Neural cell (in vitro differentiated cells): Measurements from ENCODE around the gene OPRL1. TPM values are rescaled to one million over a fixed set of nuclear protein-coding genes. Genes with fewer than 3 reads are reported as not detected.

ENCODE experiments used
- H2AFZ ChIP-seq: fragments of 200-600, 300-800 bp; sonication (generic), shearing (Covaris generic); 2 replicates; pipeline ENCODE4 v1.6.0; 2014; ENCODE audit warnings: low read depth, mild to moderate bottlenecking, antibody characterized with exemption, low read length, moderate library complexity
- H3F3A ChIP-seq: fragments of 200-600 bp; shearing (Covaris generic); 2 replicates; pipeline ENCODE4 v1.6.1; 2016; ENCODE audit warnings: mild to moderate bottlenecking, moderate library complexity, mixed read lengths, antibody characterized with exemption, low read length; ENCODE audit not compliant: insufficient read depth, poor library complexity, severe bottlenecking
- H3K27ac ChIP-seq: fragments of 200-600, 300-800 bp; sonication (generic), shearing (Covaris generic); 2 replicates; pipeline ENCODE4 v1.5.1; 2014; ENCODE audit warnings: mild to moderate bottlenecking, low read length, moderate library complexity
- H3K27me3 ChIP-seq: fragments of 300-800, 200-600 bp; sonication (generic), shearing (Covaris generic); 2 replicates; pipeline ENCODE4 v1.6.0; 2014; ENCODE audit warnings: mild to moderate bottlenecking, low read depth, low read length, moderate library complexity; ENCODE audit not compliant: insufficient read depth
- H3K36me3 ChIP-seq: fragments of 300-800, 200-600 bp; sonication (generic), shearing (Covaris generic); 2 replicates; pipeline ENCODE4 v1.5.1; 2014; ENCODE audit warnings: mild to moderate bottlenecking, antibody characterized with exemption, low read length, moderate library complexity; ENCODE audit not compliant: insufficient read depth
- H3K4me2 ChIP-seq: fragments of 300-800, 200-600 bp; sonication (generic), shearing (Covaris generic); 2 replicates; pipeline ENCODE4 v1.6.0; 2014; ENCODE audit warnings: mild to moderate bottlenecking, low read length
- H3K4me3 ChIP-seq: fragments of 300-800, 200-600 bp; sonication (generic), shearing (Covaris generic); 2 replicates; pipeline ENCODE4 v1.5.1; 2014; ENCODE audit warnings: mild to moderate bottlenecking, low read length, moderate library complexity
- H3K79me2 ChIP-seq: fragments of 200-600 bp; shearing (Covaris generic); replicated peaks from 2 replicates; pipeline ENCODE4 v1.6.0; 2014; ENCODE audit warnings: mild to moderate bottlenecking, low read length, moderate library complexity; ENCODE audit not compliant: insufficient read depth
- H3K9ac ChIP-seq: fragments of 300-800, 200-600 bp; sonication (generic), shearing (Covaris generic); 2 replicates; pipeline ENCODE4 v1.6.1; 2016; ENCODE audit warnings: mild to moderate bottlenecking, low read length, mixed read lengths
- H3K9me2 ChIP-seq: fragments of 200-600 bp; shearing (Covaris generic); 2 replicates; pipeline ENCODE4 v1.6.1; 2016; ENCODE audit warnings: mild to moderate bottlenecking, low read length, mixed read lengths; ENCODE audit not compliant: insufficient read depth
- H3K9me3 ChIP-seq: fragments of 200-600, 300-800 bp; sonication (generic), shearing (Covaris generic); 2 replicates; pipeline ENCODE4 v1.6.1; 2016; ENCODE audit warnings: mild to moderate bottlenecking, mixed run types, low read length, moderate library complexity, mixed read lengths
- H4K20me1 ChIP-seq: fragments of 200-600 bp; shearing (Covaris generic); 2 replicates; pipeline ENCODE4 v1.6.1; 2016; ENCODE audit warnings: mild to moderate bottlenecking, mixed run types; ENCODE audit not compliant: insufficient read depth
- CTCF ChIP-seq: fragments of 450-650 bp; IDR thresholded peaks from 2 replicates; pipeline ENCODE4 v1.5.1; 2014; ENCODE audit warnings: antibody characterized with exemption, mild to moderate bottlenecking, moderate library complexity; ENCODE audit not compliant: poor library complexity, severe bottlenecking
- EP300 ChIP-seq: fragments of 450-650 bp; conservative IDR thresholded peaks from 2 replicates; pipeline ENCODE4 v1.6.1; 2014; ENCODE audit warnings: antibody characterized with exemption, mild to moderate bottlenecking, moderate library complexity; ENCODE audit not compliant: poor library complexity, severe bottlenecking
- EZH2 ChIP-seq: fragments of 200-600, 300-800 bp; shearing (Covaris generic), sonication (generic); IDR thresholded peaks from 2 replicates; pipeline ENCODE4 v1.6.1; 2014; ENCODE audit warnings: antibody characterized with exemption, low read length, borderline replicate concordance, mild to moderate bottlenecking; ENCODE audit not compliant: insufficient read depth, poor library complexity, severe bottlenecking
- MXI1 ChIP-seq: fragments of 450-650 bp; conservative IDR thresholded peaks from 2 replicates; pipeline ENCODE4 v1.6.1; 2014; ENCODE audit warnings: antibody characterized with exemption, mild to moderate bottlenecking; ENCODE audit not compliant: poor library complexity, severe bottlenecking
- POLR2AphosphoS5 ChIP-seq: IDR thresholded peaks from 2 replicates; pipeline ENCODE4 v1.6.1; 2012
- RAD21 ChIP-seq: fragments of 450-650 bp; conservative IDR thresholded peaks from 2 replicates; pipeline ENCODE4 v1.6.1; 2014; ENCODE audit warnings: antibody characterized with exemption, mild to moderate bottlenecking, moderate library complexity
- SMC3 ChIP-seq: fragments of 450-650 bp; conservative IDR thresholded peaks from 2 replicates; pipeline ENCODE4 v1.6.1; 2014; ENCODE audit warnings: antibody characterized with exemption, mild to moderate bottlenecking, moderate library complexity; ENCODE audit not compliant: poor library complexity
- TAF1 ChIP-seq: IDR thresholded peaks from 2 replicates; pipeline ENCODE4 v1.6.1; 2012; ENCODE audit warnings: low read depth
- polyA plus RNA-seq: library from polyadenylated mRNA; depleted of rRNA; stranded (reverse); fragments of >200 nt; gene quantifications from 2 replicates; pipeline ENCODE4 v1.2.3, GENCODE V29; 2014
- TF ChIP-seq, protein P1 (sequence below): IDR thresholded peaks from 2 replicates; pipeline ENCODE4 v1.6.1; 2012; ENCODE audit warnings: borderline replicate concordance

The OPRL1 gene
- polyA plus RNA-seq, 1 donor from 2014 or later, result 18.3 TPM

GRCh38 chr20:64137598-64138031, 57.7 kb downstream of the OPRL1 start:
- Histone ChIP-seq H3K9me2 (no peaks in the 10 kb centered on the region), H3K9ac (no peak overlapping the region), H3F3A (no peaks in the 10 kb centered on the region), H3K9me3 (no peaks in the 10 kb centered on the region), H3K4me3 (no peak overlapping the region), H3K27ac (no peak overlapping the region), H3K4me2 (no peak overlapping the region), H3K79me2 (no peaks in the 10 kb centered on the region), H3K36me3 (no peaks in the 10 kb centered on the region), H3K27me3 (no peaks in the 10 kb centered on the region), H2AFZ (no peak overlapping the region), H4K20me1 (no peaks in the 10 kb centered on the region)
- no peak for TF ChIP-seq POLR2AphosphoS5

- no peaks in the 10 kb centered on the region for H3K9me3 ChIP-seq
- no peak overlapping the region for H2AFZ ChIP-seq
- H3K9me2 ChIP-seq, result no peaks in the 10 kb centered on the region
- no peak overlapping the region for H3K4me2 ChIP-seq
- no peak overlapping the region for H3K4me3 ChIP-seq
- no peaks in the 10 kb centered on the region for H3F3A ChIP-seq
- H3K79me2 ChIP-seq, result no peaks in the 10 kb centered on the region
- H3K9ac ChIP-seq, result no peak overlapping the region
- H3K27me3 ChIP-seq, result no peaks in the 10 kb centered on the region
- no peak overlapping the region for H3K27ac ChIP-seq
- H4K20me1 ChIP-seq, result no peaks in the 10 kb centered on the region
- TF ChIP-seq RAD21 (no peak), TAF1 (no peak), SMC3 (no peak), EZH2 (no peak), EP300 (no peak)
- TF ChIP-seq, protein P1, sequence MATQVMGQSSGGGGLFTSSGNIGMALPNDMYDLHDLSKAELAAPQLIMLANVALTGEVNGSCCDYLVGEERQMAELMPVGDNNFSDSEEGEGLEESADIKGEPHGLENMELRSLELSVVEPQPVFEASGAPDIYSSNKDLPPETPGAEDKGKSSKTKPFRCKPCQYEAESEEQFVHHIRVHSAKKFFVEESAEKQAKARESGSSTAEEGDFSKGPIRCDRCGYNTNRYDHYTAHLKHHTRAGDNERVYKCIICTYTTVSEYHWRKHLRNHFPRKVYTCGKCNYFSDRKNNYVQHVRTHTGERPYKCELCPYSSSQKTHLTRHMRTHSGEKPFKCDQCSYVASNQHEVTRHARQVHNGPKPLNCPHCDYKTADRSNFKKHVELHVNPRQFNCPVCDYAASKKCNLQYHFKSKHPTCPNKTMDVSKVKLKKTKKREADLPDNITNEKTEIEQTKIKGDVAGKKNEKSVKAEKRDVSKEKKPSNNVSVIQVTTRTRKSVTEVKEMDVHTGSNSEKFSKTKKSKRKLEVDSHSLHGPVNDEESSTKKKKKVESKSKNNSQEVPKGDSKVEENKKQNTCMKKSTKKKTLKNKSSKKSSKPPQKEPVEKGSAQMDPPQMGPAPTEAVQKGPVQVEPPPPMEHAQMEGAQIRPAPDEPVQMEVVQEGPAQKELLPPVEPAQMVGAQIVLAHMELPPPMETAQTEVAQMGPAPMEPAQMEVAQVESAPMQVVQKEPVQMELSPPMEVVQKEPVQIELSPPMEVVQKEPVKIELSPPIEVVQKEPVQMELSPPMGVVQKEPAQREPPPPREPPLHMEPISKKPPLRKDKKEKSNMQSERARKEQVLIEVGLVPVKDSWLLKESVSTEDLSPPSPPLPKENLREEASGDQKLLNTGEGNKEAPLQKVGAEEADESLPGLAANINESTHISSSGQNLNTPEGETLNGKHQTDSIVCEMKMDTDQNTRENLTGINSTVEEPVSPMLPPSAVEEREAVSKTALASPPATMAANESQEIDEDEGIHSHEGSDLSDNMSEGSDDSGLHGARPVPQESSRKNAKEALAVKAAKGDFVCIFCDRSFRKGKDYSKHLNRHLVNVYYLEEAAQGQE, result no peak
- no peaks in the 10 kb centered on the region for H3K36me3 ChIP-seq
Measured at GRCh38 chr20:64138276-64138815, 58.5 kb downstream of the OPRL1 start.

- peak overlapping the region; percentile 2 for H3K27ac ChIP-seq
- H3K4me3 ChIP-seq, result no peak overlapping the region
Measured at GRCh38 chr20:64139199-64140060, 59.5 kb downstream of the OPRL1 start.

More at GRCh38 chr20:64139199-64140060, 59.5 kb downstream of the OPRL1 start:
- Histone ChIP-seq H3K36me3 (no peaks in the 10 kb centered on the region), H4K20me1 (no peaks in the 10 kb centered on the region), H3K27me3 (no peaks in the 10 kb centered on the region), H2AFZ (peak overlapping the region; percentile 33), H3K4me2 (no peak overlapping the region), H3K79me2 (no peaks in the 10 kb centered on the region), H3F3A (no peaks in the 10 kb centered on the region), H3K9ac (peak overlapping the region; percentile 48), H3K9me3 (no peaks in the 10 kb centered on the region), H3K9me2 (no peaks in the 10 kb centered on the region)
- TF ChIP-seq MXI1, result peak; percentile 13
- TF ChIP-seq CTCF, result no peak
- no peak for TF ChIP-seq RAD21
- no peak for TF ChIP-seq TAF1
- no peak for TF ChIP-seq EZH2
